WI38 (cell line): Measurements from ENCODE around the gene CIB4.

Experiments
- H3K4me3 ChIP-seq: 2 replicates; pipeline ENCODE4 v1.5.1; 2011; ENCODE audit warnings: low read depth, mild to moderate bottlenecking, control low read depth, low read length
- CTCF ChIP-seq: IDR thresholded peaks from 2 replicates; pipeline ENCODE4 v1.5.1; 2012; ENCODE audit warnings: low read depth, mild to moderate bottlenecking, control low read depth, low read length

Gene CIB4

GRCh38 chr2:26579025-26579722 lies 62.0 kb downstream of the CIB4 start:
- no peak for TF ChIP-seq CTCF
- H3K4me3 ChIP-seq: no peak overlapping the region

- H3K4me3 ChIP-seq: no peak overlapping the region
- no peak for TF ChIP-seq CTCF
Measured at GRCh38 chr2:26578581-26578980, 62.6 kb downstream of the CIB4 start.

GRCh38 chr2:26578113-26578458 lies 63.1 kb downstream of the CIB4 start:
- H3K4me3 ChIP-seq: no peak overlapping the region
- no peak for TF ChIP-seq CTCF

- peak; percentile 98 for TF ChIP-seq CTCF
- no peak overlapping the region for H3K4me3 ChIP-seq
Measured at GRCh38 chr2:26577442-26578112, 63.6 kb downstream of the CIB4 start.

- H3K4me3 ChIP-seq: no peak overlapping the region
- no peak for TF ChIP-seq CTCF
Measured at GRCh38 chr2:26576565-26577441, 64.4 kb downstream of the CIB4 start.

GRCh38 chr2:26575836-26576564 lies 65.2 kb downstream of the CIB4 start:
- no peak for TF ChIP-seq CTCF
- H3K4me3 ChIP-seq: no peak overlapping the region
